GM21723 (cell line): ENCODE data around the gene CCBE1.
"Not testable (repeated sequence)": the region's sequence is repeated elsewhere in the genome, so short reads cannot be mapped to it uniquely, and the experiment has no call there.

ENCODE experiments used
- ATAC-seq: cut with Tn5 transposase; IDR thresholded peaks from one replicate; pipeline ENCODE4 v1.9.1; 2021; ENCODE audit warnings: mild to moderate bottlenecking, moderate library complexity; ENCODE audit not compliant: unreplicated experiment

CCBE1 gene

GRCh38 chr18:59697236-59697932 lies at the start of gene CCBE1:
CCBE1 (minus strand) TSS chr18:59697423.
- peak; percentile 74 for ATAC-seq

- no peak for ATAC-seq
These were observed 47.1 kb upstream of the CCBE1 start for GRCh38 chr18:59744271-59744721.

- ATAC-seq, result no peak
These were observed 46.3 kb upstream of the CCBE1 start for GRCh38 chr18:59743566-59743965.

- ATAC-seq, result no peak
These were observed 45.3 kb upstream of the CCBE1 start for GRCh38 chr18:59742325-59743111.

- ATAC-seq, result no peak
These were observed 42.9 kb upstream of the CCBE1 start for GRCh38 chr18:59740141-59740540.

GRCh38 chr18:59737776-59738300 lies 40.6 kb upstream of the CCBE1 start:
- no peak for ATAC-seq

GRCh38 chr18:59737335-59737734 lies 40.1 kb upstream of the CCBE1 start:
- not testable (repeated sequence) for ATAC-seq

- ATAC-seq, result no peak
These were observed 38.8 kb upstream of the CCBE1 start for GRCh38 chr18:59736061-59736460.

- ATAC-seq, result no peak
These were observed 38.1 kb upstream of the CCBE1 start for GRCh38 chr18:59735269-59735860.

GRCh38 chr18:59733421-59733820 lies 36.2 kb upstream of the CCBE1 start:
- ATAC-seq, result no peak

GRCh38 chr18:59730896-59731295 lies 33.7 kb upstream of the CCBE1 start:
- ATAC-seq, result no peak

GRCh38 chr18:59729781-59730180 lies 32.6 kb upstream of the CCBE1 start:
- ATAC-seq, result no peak

- no peak for ATAC-seq
These were observed 31.6 kb upstream of the CCBE1 start for GRCh38 chr18:59728816-59729215.

GRCh38 chr18:59725142-59725541 lies 27.9 kb upstream of the CCBE1 start:
- ATAC-seq, result no peak

GRCh38 chr18:59724103-59724502 lies 26.9 kb upstream of the CCBE1 start:
- no peak for ATAC-seq

- no peak for ATAC-seq
These were observed 24.7 kb upstream of the CCBE1 start for GRCh38 chr18:59721931-59722330.

GRCh38 chr18:59721211-59721610 lies 24.0 kb upstream of the CCBE1 start:
- no peak for ATAC-seq

GRCh38 chr18:59719544-59720181 lies 22.4 kb upstream of the CCBE1 start:
- ATAC-seq, result no peak

GRCh38 chr18:59718464-59719157 lies 21.4 kb upstream of the CCBE1 start:
- ATAC-seq, result no peak

- no peak for ATAC-seq
These were observed 20.9 kb upstream of the CCBE1 start for GRCh38 chr18:59718108-59718463.

GRCh38 chr18:59717291-59717690 lies 20.1 kb upstream of the CCBE1 start:
- no peak for ATAC-seq
